ENCODE measurements around the gene ARID1B.

ARID1B gene

GRCh38 chr6:156735751-156736150 lies 41.4 kb upstream of the ARID1B start:
- Histone ChIP-seq H2AFZ (no peak overlapping the region), H3K79me2 (no peaks in the 10 kb centered on the region), H3K27ac (no peak overlapping the region), H3K9ac (no peak overlapping the region), H3K9me3 (ENCODE audit: control insufficient read depth, low read length) (no peaks in the 10 kb centered on the region), H3K4me2 (ENCODE audit: low read length) (no peak overlapping the region), H3K4me1 (no peaks in the 10 kb centered on the region), H3K27me3 (ENCODE audit: control insufficient read depth, insufficient read depth, low read length) (no peaks in the 10 kb centered on the region), H3K36me3 (ENCODE audit: control insufficient read depth, insufficient read depth, low read length) (no peaks in the 10 kb centered on the region), H3K4me3 (ENCODE audit: low read depth, low read length) (no peak overlapping the region)
- no peak for TF ChIP-seq CTCF (IDR thresholded peaks at IDR 0.05)

- Histone ChIP-seq H3K4me1 (no peaks in the 10 kb centered on the region), H2AFZ (no peak overlapping the region), H3K36me3 (ENCODE audit: control insufficient read depth, insufficient read depth, low read length) (peaks cover 2% of the 10 kb centered on the region), H3K27ac (no peak overlapping the region), H3K4me3 (ENCODE audit: low read depth, low read length) (no peak overlapping the region), H3K9me3 (ENCODE audit: control insufficient read depth, low read length) (no peaks in the 10 kb centered on the region), H3K4me2 (ENCODE audit: low read length) (no peak overlapping the region), H3K27me3 (ENCODE audit: control insufficient read depth, insufficient read depth, low read length) (no peaks in the 10 kb centered on the region), H3K9ac (no peak overlapping the region), H3K79me2 (no peaks in the 10 kb centered on the region)
- TF ChIP-seq CTCF (IDR thresholded peaks at IDR 0.05): no peak
Observed at GRCh38 chr6:156740604-156741003, 36.6 kb upstream of the ARID1B start.

GRCh38 chr6:156741287-156742073 lies 35.7 kb upstream of the ARID1B start:
- no peak overlapping the region for H3K4me3 ChIP-seq (ENCODE audit: low read depth, low read length)
- H3K27ac ChIP-seq: no peak overlapping the region
- no peak for TF ChIP-seq CTCF (IDR thresholded peaks at IDR 0.05)
- no peaks in the 10 kb centered on the region for H3K27me3 ChIP-seq (ENCODE audit: control insufficient read depth, insufficient read depth, low read length)
- H3K9ac ChIP-seq: no peak overlapping the region
- no peaks in the 10 kb centered on the region for H3K9me3 ChIP-seq (ENCODE audit: control insufficient read depth, low read length)
- no peak overlapping the region for H3K4me2 ChIP-seq (ENCODE audit: low read length)
- no peaks in the 10 kb centered on the region for H3K79me2 ChIP-seq
- peaks cover 2% of the 10 kb centered on the region for H3K36me3 ChIP-seq (ENCODE audit: control insufficient read depth, insufficient read depth, low read length)
- no peaks in the 10 kb centered on the region for H3K4me1 ChIP-seq
- H2AFZ ChIP-seq: no peak overlapping the region

GRCh38 chr6:156747715-156748114 lies 29.5 kb upstream of the ARID1B start:
- no peak overlapping the region for H3K27ac ChIP-seq
- peaks cover 2% of the 10 kb centered on the region for H3K36me3 ChIP-seq (ENCODE audit: control insufficient read depth, insufficient read depth, low read length)
- no peak overlapping the region for H3K4me3 ChIP-seq (ENCODE audit: low read depth, low read length)
- H3K9ac ChIP-seq: no peak overlapping the region
- H3K27me3 ChIP-seq (ENCODE audit: control insufficient read depth, insufficient read depth, low read length): no peaks in the 10 kb centered on the region
- H2AFZ ChIP-seq: no peak overlapping the region
- H3K79me2 ChIP-seq: no peaks in the 10 kb centered on the region
- H3K9me3 ChIP-seq (ENCODE audit: control insufficient read depth, low read length): no peaks in the 10 kb centered on the region
- TF ChIP-seq CTCF (IDR thresholded peaks at IDR 0.05): no peak
- H3K4me1 ChIP-seq: peaks cover 4% of the 10 kb centered on the region
- H3K4me2 ChIP-seq (ENCODE audit: low read length): no peak overlapping the region

GRCh38 chr6:156748504-156748903 lies 28.7 kb upstream of the ARID1B start:
- Histone ChIP-seq H3K4me3 (ENCODE audit: low read depth, low read length) (no peak overlapping the region), H2AFZ (no peak overlapping the region), H3K36me3 (ENCODE audit: control insufficient read depth, insufficient read depth, low read length) (peaks cover 2% of the 10 kb centered on the region), H3K27me3 (ENCODE audit: control insufficient read depth, insufficient read depth, low read length) (no peaks in the 10 kb centered on the region), H3K27ac (no peak overlapping the region), H3K4me1 (peaks cover 6% of the 10 kb centered on the region), H3K9me3 (ENCODE audit: control insufficient read depth, low read length) (no peaks in the 10 kb centered on the region), H3K4me2 (ENCODE audit: low read length) (no peak overlapping the region), H3K9ac (no peak overlapping the region), H3K79me2 (no peaks in the 10 kb centered on the region)
- no peak for TF ChIP-seq CTCF (IDR thresholded peaks at IDR 0.05)
